Measurements from ENCODE around the gene PER3. TPM values are rescaled to one million over a fixed set of nuclear protein-coding genes. Genes with fewer than 3 reads are reported as not detected.

The PER3 gene
- total and polyA plus RNA-seq, 2 donors (not counting 1 experiment from before 2014, with no cell fraction given), result 2.4 to 5.8 TPM

DNA sequence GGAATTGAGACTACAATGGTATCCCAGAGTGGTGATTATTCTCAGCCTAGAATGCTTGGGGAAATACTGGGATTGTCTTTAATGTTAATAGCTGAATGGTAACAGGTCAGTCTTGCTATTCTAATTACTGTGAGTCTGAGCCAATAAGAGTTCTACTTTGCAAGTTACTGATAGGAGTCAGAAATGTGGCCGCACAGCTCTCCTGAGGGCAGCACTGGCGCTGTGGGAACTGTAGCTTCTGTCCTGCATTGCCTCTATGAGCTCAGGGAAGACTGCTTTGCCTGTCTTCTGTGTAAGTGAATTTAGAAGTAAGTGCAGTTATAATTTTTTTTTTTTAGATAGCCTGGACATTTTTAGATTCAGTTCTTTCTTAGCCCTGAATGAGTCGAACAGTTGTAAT, 23.0 kb upstream of the PER3 start:
- Histone ChIP-seq H3K4me1 (ENCODE audit: control insufficient read depth in 2 of 2, insufficient read depth in 2 of 2, low read length in 2 of 2) (no peaks in the 10 kb centered on the region), H3K4me2 (replicated peaks; ENCODE audit: low read depth, low read length, poor library complexity, severe bottlenecking) (no peak overlapping the region), H3K27ac (ENCODE audit: low read length in 2 of 2) (no peak overlapping the region), H3K4me3 (ENCODE audit: control extremely low read depth in 1 of 5, extremely low read depth in 1 of 5, insufficient read depth in 1 of 5, low read depth in 2 of 5, low read length in 4 of 5) (no peak overlapping the region), H3K9me3 (ENCODE audit: control extremely low read depth in 1 of 3, control insufficient read depth in 2 of 3, insufficient read depth in 1 of 3, low read length in 2 of 3) (no peaks in the 10 kb centered on the region), H2AFZ (ENCODE audit: insufficient read depth, low read depth, low read length, poor library complexity, severe bottlenecking) (no peak overlapping the region), H4K20me1 (ENCODE audit: control insufficient read depth, insufficient read depth, low read length, poor library complexity, severe bottlenecking) (no peaks in the 10 kb centered on the region), H3K9ac (ENCODE audit: low read length) (no peak overlapping the region), H3K36me3 (replicated peaks in 1 of 2; ENCODE audit: control extremely low read depth in 1 of 2, control insufficient read depth in 1 of 2, extremely low read depth in 1 of 2, insufficient read depth in 2 of 2, low read length in 1 of 2) (no peaks in the 10 kb centered on the region), H3K27me3 (replicated peaks in 1 of 4; ENCODE audit: control extremely low read depth in 1 of 4, control insufficient read depth in 3 of 4, insufficient read depth in 4 of 4, low read length in 3 of 4) (no peaks in the 10 kb centered on the region), H3K79me2 (ENCODE audit: control insufficient read depth, insufficient read depth, low read length) (no peaks in the 10 kb centered on the region)
- no peaks in the 10 kb centered on the region for H3K27me3 Mint-ChIP-seq
- ATAC-seq (ENCODE audit: low read depth) (no peak), DNase-seq (no peak)
- no peak overlapping the region for H3K4me3 Mint-ChIP-seq
- no peaks in the 10 kb centered on the region for H3K4me1 Mint-ChIP-seq
- TF ChIP-seq, protein P1, sequence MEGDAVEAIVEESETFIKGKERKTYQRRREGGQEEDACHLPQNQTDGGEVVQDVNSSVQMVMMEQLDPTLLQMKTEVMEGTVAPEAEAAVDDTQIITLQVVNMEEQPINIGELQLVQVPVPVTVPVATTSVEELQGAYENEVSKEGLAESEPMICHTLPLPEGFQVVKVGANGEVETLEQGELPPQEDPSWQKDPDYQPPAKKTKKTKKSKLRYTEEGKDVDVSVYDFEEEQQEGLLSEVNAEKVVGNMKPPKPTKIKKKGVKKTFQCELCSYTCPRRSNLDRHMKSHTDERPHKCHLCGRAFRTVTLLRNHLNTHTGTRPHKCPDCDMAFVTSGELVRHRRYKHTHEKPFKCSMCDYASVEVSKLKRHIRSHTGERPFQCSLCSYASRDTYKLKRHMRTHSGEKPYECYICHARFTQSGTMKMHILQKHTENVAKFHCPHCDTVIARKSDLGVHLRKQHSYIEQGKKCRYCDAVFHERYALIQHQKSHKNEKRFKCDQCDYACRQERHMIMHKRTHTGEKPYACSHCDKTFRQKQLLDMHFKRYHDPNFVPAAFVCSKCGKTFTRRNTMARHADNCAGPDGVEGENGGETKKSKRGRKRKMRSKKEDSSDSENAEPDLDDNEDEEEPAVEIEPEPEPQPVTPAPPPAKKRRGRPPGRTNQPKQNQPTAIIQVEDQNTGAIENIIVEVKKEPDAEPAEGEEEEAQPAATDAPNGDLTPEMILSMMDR (IDR thresholded peaks at IDR 0.05), result no peak
- no peak for TF ChIP-seq EZH2 (IDR thresholded peaks at IDR 0.05; ENCODE audit: borderline replicate concordance, insufficient read depth, low read depth, low read length, poor library complexity, severe bottlenecking)
- ChIA-PET CTCF (interaction anchor here (0.6 to 4.6 kb wide), 4 partner anchors 9 to 92 kb away, joined by 3 to 39 read pairs (median 6); no protein-coding TSS in a partner anchor), POLR2A (interaction anchor here (0.6 kb wide), 1 partner anchor 943 kb away, joined by 3 read pairs; no protein-coding TSS in a partner anchor)
- WGBS (ENCODE audit: insufficient coverage), result 94% methylated on average over 2 of the region's 3 CpGs
- intact Hi-C loops (cut with micrococcal nuclease), result no loop called here
- H3K27ac Mint-ChIP-seq, result no peak overlapping the region
- H3K9me3 Mint-ChIP-seq (ENCODE audit: insufficient read depth), result no peaks in the 10 kb centered on the region

DNA sequence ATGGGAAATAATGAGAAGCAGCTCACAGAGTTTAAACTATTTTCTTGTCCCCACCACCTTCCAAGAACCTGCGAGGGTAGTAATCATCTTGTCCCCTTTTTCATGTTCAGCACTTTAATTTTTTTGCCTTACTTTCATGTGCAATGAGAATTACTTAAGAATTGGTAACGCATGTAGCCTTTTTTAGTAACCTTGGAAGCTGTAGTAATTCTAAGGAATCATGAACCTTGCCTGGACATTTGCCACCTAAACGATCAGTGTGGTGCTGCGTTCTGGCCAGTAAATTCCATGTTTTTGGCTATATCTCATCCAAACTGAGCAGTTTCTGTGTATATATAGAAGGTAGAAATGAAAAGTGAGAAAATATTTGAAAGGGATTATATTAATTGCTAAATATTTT, 16.9 kb upstream of the PER3 start:
- POLR2A ChIA-PET, result no interaction called here
- CTCF ChIA-PET, result interaction anchor here (3.1 kb wide), 1 partner anchor 15 kb away, joined by 22 read pairs; no protein-coding TSS in a partner anchor
- DNase-seq, result no peak
- peaks cover 8% of the 10 kb centered on the region for H3K79me2 ChIP-seq (ENCODE audit: control insufficient read depth, insufficient read depth, low read length)
- ATAC-seq (ENCODE audit: low read depth), result no peak
- H3K4me3 Mint-ChIP-seq, result no peak overlapping the region
- WGBS (ENCODE audit: insufficient coverage), result 87% methylated on average over 3 of the region's 4 CpGs
- no peak for TF ChIP-seq EZH2 (IDR thresholded peaks at IDR 0.05; ENCODE audit: borderline replicate concordance, insufficient read depth, low read depth, low read length, poor library complexity, severe bottlenecking)
- TF ChIP-seq, protein P1 (IDR thresholded peaks at IDR 0.05), result no peak
- H3K27ac Mint-ChIP-seq, result no peak overlapping the region
- H4K20me1 ChIP-seq (ENCODE audit: control insufficient read depth, insufficient read depth, low read length, poor library complexity, severe bottlenecking), result peaks cover 7% of the 10 kb centered on the region
- H3K4me1 ChIP-seq (ENCODE audit: control insufficient read depth in 2 of 2, insufficient read depth in 2 of 2, low read length in 2 of 2), result peaks cover 10 to 13% of the 10 kb centered on the region in 2 donors
- no peak overlapping the region for H3K4me3 ChIP-seq (ENCODE audit: control extremely low read depth in 1 of 5, extremely low read depth in 1 of 5, insufficient read depth in 1 of 5, low read depth in 2 of 5, low read length in 4 of 5)
- peaks cover 14% of the 10 kb centered on the region for H3K4me1 Mint-ChIP-seq
- no peaks in the 10 kb centered on the region for H3K27me3 Mint-ChIP-seq
- no peaks in the 10 kb centered on the region for H3K36me3 ChIP-seq (replicated peaks in 1 of 2; ENCODE audit: control extremely low read depth in 1 of 2, control insufficient read depth in 1 of 2, extremely low read depth in 1 of 2, insufficient read depth in 2 of 2, low read length in 1 of 2)
- H3K27ac ChIP-seq (ENCODE audit: low read length in 2 of 2), result no peak overlapping the region
- H3K9me3 Mint-ChIP-seq (ENCODE audit: insufficient read depth), result no peaks in the 10 kb centered on the region
- intact Hi-C loops (cut with micrococcal nuclease), result no loop called here
- no peak overlapping the region for H2AFZ ChIP-seq (ENCODE audit: insufficient read depth, low read depth, low read length, poor library complexity, severe bottlenecking)
- no peak overlapping the region for H3K9ac ChIP-seq (ENCODE audit: low read length)
- no peaks in the 10 kb centered on the region for H3K27me3 ChIP-seq (replicated peaks in 1 of 4; ENCODE audit: control extremely low read depth in 1 of 4, control insufficient read depth in 3 of 4, insufficient read depth in 4 of 4, low read length in 3 of 4)
- H3K4me2 ChIP-seq (replicated peaks; ENCODE audit: low read depth, low read length, poor library complexity, severe bottlenecking), result no peak overlapping the region
- no peaks in the 10 kb centered on the region for H3K9me3 ChIP-seq (ENCODE audit: control extremely low read depth in 1 of 3, control insufficient read depth in 2 of 3, insufficient read depth in 1 of 3, low read length in 2 of 3)
